Neural cell (in vitro differentiated cells): ENCODE data around the gene MLLT1. TPM values are rescaled to one million over a fixed set of nuclear protein-coding genes. Genes with fewer than 3 reads are reported as not detected.

Experiments used
- H2AFZ ChIP-seq: fragments of 200-600, 300-800 bp; sonication (generic), shearing (Covaris generic); 2 replicates; pipeline ENCODE4 v1.6.0; 2014; ENCODE audit warnings: low read depth, mild to moderate bottlenecking, antibody characterized with exemption, low read length, moderate library complexity
- H3F3A ChIP-seq: fragments of 200-600 bp; shearing (Covaris generic); 2 replicates; pipeline ENCODE4 v1.6.1; 2016; ENCODE audit warnings: mild to moderate bottlenecking, moderate library complexity, mixed read lengths, antibody characterized with exemption, low read length; ENCODE audit not compliant: insufficient read depth, poor library complexity, severe bottlenecking
- H3K27ac ChIP-seq: fragments of 200-600, 300-800 bp; sonication (generic), shearing (Covaris generic); 2 replicates; pipeline ENCODE4 v1.5.1; 2014; ENCODE audit warnings: mild to moderate bottlenecking, low read length, moderate library complexity
- H3K27me3 ChIP-seq: fragments of 300-800, 200-600 bp; sonication (generic), shearing (Covaris generic); 2 replicates; pipeline ENCODE4 v1.6.0; 2014; ENCODE audit warnings: mild to moderate bottlenecking, low read depth, low read length, moderate library complexity; ENCODE audit not compliant: insufficient read depth
- H3K36me3 ChIP-seq: fragments of 300-800, 200-600 bp; sonication (generic), shearing (Covaris generic); 2 replicates; pipeline ENCODE4 v1.5.1; 2014; ENCODE audit warnings: mild to moderate bottlenecking, antibody characterized with exemption, low read length, moderate library complexity; ENCODE audit not compliant: insufficient read depth
- H3K4me2 ChIP-seq: fragments of 300-800, 200-600 bp; sonication (generic), shearing (Covaris generic); 2 replicates; pipeline ENCODE4 v1.6.0; 2014; ENCODE audit warnings: mild to moderate bottlenecking, low read length
- H3K4me3 ChIP-seq: fragments of 300-800, 200-600 bp; sonication (generic), shearing (Covaris generic); 2 replicates; pipeline ENCODE4 v1.5.1; 2014; ENCODE audit warnings: mild to moderate bottlenecking, low read length, moderate library complexity
- H3K79me2 ChIP-seq: fragments of 200-600 bp; shearing (Covaris generic); replicated peaks from 2 replicates; pipeline ENCODE4 v1.6.0; 2014; ENCODE audit warnings: mild to moderate bottlenecking, low read length, moderate library complexity; ENCODE audit not compliant: insufficient read depth
- H3K9ac ChIP-seq: fragments of 300-800, 200-600 bp; sonication (generic), shearing (Covaris generic); 2 replicates; pipeline ENCODE4 v1.6.1; 2016; ENCODE audit warnings: mild to moderate bottlenecking, low read length, mixed read lengths
- H3K9me2 ChIP-seq: fragments of 200-600 bp; shearing (Covaris generic); 2 replicates; pipeline ENCODE4 v1.6.1; 2016; ENCODE audit warnings: mild to moderate bottlenecking, low read length, mixed read lengths; ENCODE audit not compliant: insufficient read depth
- H3K9me3 ChIP-seq: fragments of 200-600, 300-800 bp; sonication (generic), shearing (Covaris generic); 2 replicates; pipeline ENCODE4 v1.6.1; 2016; ENCODE audit warnings: mild to moderate bottlenecking, mixed run types, low read length, moderate library complexity, mixed read lengths
- H4K20me1 ChIP-seq: fragments of 200-600 bp; shearing (Covaris generic); 2 replicates; pipeline ENCODE4 v1.6.1; 2016; ENCODE audit warnings: mild to moderate bottlenecking, mixed run types; ENCODE audit not compliant: insufficient read depth
- CTCF ChIP-seq: fragments of 450-650 bp; IDR thresholded peaks from 2 replicates; pipeline ENCODE4 v1.5.1; 2014; ENCODE audit warnings: antibody characterized with exemption, mild to moderate bottlenecking, moderate library complexity; ENCODE audit not compliant: poor library complexity, severe bottlenecking
- EP300 ChIP-seq: fragments of 450-650 bp; conservative IDR thresholded peaks from 2 replicates; pipeline ENCODE4 v1.6.1; 2014; ENCODE audit warnings: antibody characterized with exemption, mild to moderate bottlenecking, moderate library complexity; ENCODE audit not compliant: poor library complexity, severe bottlenecking
- EZH2 ChIP-seq: fragments of 200-600, 300-800 bp; shearing (Covaris generic), sonication (generic); IDR thresholded peaks from 2 replicates; pipeline ENCODE4 v1.6.1; 2014; ENCODE audit warnings: antibody characterized with exemption, low read length, borderline replicate concordance, mild to moderate bottlenecking; ENCODE audit not compliant: insufficient read depth, poor library complexity, severe bottlenecking
- MXI1 ChIP-seq: fragments of 450-650 bp; conservative IDR thresholded peaks from 2 replicates; pipeline ENCODE4 v1.6.1; 2014; ENCODE audit warnings: antibody characterized with exemption, mild to moderate bottlenecking; ENCODE audit not compliant: poor library complexity, severe bottlenecking
- POLR2AphosphoS5 ChIP-seq: IDR thresholded peaks from 2 replicates; pipeline ENCODE4 v1.6.1; 2012
- RAD21 ChIP-seq: fragments of 450-650 bp; conservative IDR thresholded peaks from 2 replicates; pipeline ENCODE4 v1.6.1; 2014; ENCODE audit warnings: antibody characterized with exemption, mild to moderate bottlenecking, moderate library complexity
- REST ChIP-seq: IDR thresholded peaks from 2 replicates; pipeline ENCODE4 v1.6.1; 2012; ENCODE audit warnings: borderline replicate concordance
- SMC3 ChIP-seq: fragments of 450-650 bp; conservative IDR thresholded peaks from 2 replicates; pipeline ENCODE4 v1.6.1; 2014; ENCODE audit warnings: antibody characterized with exemption, mild to moderate bottlenecking, moderate library complexity; ENCODE audit not compliant: poor library complexity
- TAF1 ChIP-seq: IDR thresholded peaks from 2 replicates; pipeline ENCODE4 v1.6.1; 2012; ENCODE audit warnings: low read depth
- polyA plus RNA-seq: library from polyadenylated mRNA; depleted of rRNA; stranded (reverse); fragments of >200 nt; gene quantifications from 2 replicates; pipeline ENCODE4 v1.2.3, GENCODE V29; 2014

The MLLT1 gene
- polyA plus RNA-seq, 1 donor from 2014 or later = 34.0 TPM

- H3K9me3 ChIP-seq = no peaks in the 10 kb centered on the region
- TF ChIP-seq MXI1 (no peak), TAF1 (no peak), EZH2 (no peak), SMC3 (no peak), RAD21 (no peak), CTCF (no peak), REST (no peak), POLR2AphosphoS5 (no peak), EP300 (no peak)
- H3K9me2 ChIP-seq = no peaks in the 10 kb centered on the region
- peak overlapping the region; percentile 89 for H3K9ac ChIP-seq
- no peak overlapping the region for H2AFZ ChIP-seq
- no peaks in the 10 kb centered on the region for H3F3A ChIP-seq
- H3K36me3 ChIP-seq = no peaks in the 10 kb centered on the region
- H3K27ac ChIP-seq = peak overlapping the region; percentile 96
- peak overlapping the region; percentile 80 for H3K4me3 ChIP-seq
- H3K79me2 ChIP-seq = peaks cover 14% of the 10 kb centered on the region
- H4K20me1 ChIP-seq = no peaks in the 10 kb centered on the region
- no peaks in the 10 kb centered on the region for H3K27me3 ChIP-seq
- H3K4me2 ChIP-seq = peak overlapping the region; percentile 89
Measured at GRCh38 chr19:6216236-6216995, 63.4 kb downstream of the MLLT1 start.

- no peak for TF ChIP-seq TAF1
- no peak for TF ChIP-seq EZH2
- Histone ChIP-seq H3K4me2 (peak overlapping the region; percentile 89), H2AFZ (no peak overlapping the region), H4K20me1 (no peaks in the 10 kb centered on the region), H3K9me2 (no peaks in the 10 kb centered on the region), H3K4me3 (peak overlapping the region; percentile 80), H3K9me3 (no peaks in the 10 kb centered on the region), H3K27me3 (no peaks in the 10 kb centered on the region), H3K79me2 (peaks cover 14% of the 10 kb centered on the region), H3K27ac (peak overlapping the region; percentile 96), H3K36me3 (no peaks in the 10 kb centered on the region), H3F3A (no peaks in the 10 kb centered on the region), H3K9ac (peak overlapping the region; percentile 89)
Measured at GRCh38 chr19:6215701-6216235, 64.0 kb downstream of the MLLT1 start.
